ENCODE results near the gene ATP13A1.
A peak's percentile ranks its signal among the peaks of the same experiment; 100 is the strongest.
"Not testable (repeated sequence)": the region's sequence is repeated elsewhere in the genome, so short reads cannot be mapped to it uniquely, and the experiment has no call there.

Gene ATP13A1

GRCh38 chr19:19687090-19687489 lies 23.6 kb upstream of the ATP13A1 start:
- WGBS (ENCODE audit: insufficient coverage, insufficient read length), result no CpG with 5 or more reads among the region's 3 CpGs
- Histone ChIP-seq H3K4me1 (ENCODE audit: control insufficient read depth, insufficient read depth, low read length) (no peaks in the 10 kb centered on the region), H3K36me3 (ENCODE audit: control insufficient read depth, insufficient read depth, low read length) (no peaks in the 10 kb centered on the region), H3K9me3 (ENCODE audit: control insufficient read depth, insufficient read depth, low read length) (no peaks in the 10 kb centered on the region), H3K27me3 (ENCODE audit: control insufficient read depth, insufficient read depth, low read length) (no peaks in the 10 kb centered on the region), H3K4me3 (ENCODE audit: low read length) (no peak overlapping the region), H3K27ac (ENCODE audit: low read length) (no peak overlapping the region)
- no peak for DNase-seq (ENCODE audit: low read depth, low spot score)

GRCh38 chr19:19686580-19686979 lies 23.1 kb upstream of the ATP13A1 start:
- no CpG with 5 or more reads among the region's 6 CpGs for WGBS (ENCODE audit: insufficient coverage, insufficient read length)

GRCh38 chr19:19686119-19686518 lies 22.6 kb upstream of the ATP13A1 start:
- H3K4me3 ChIP-seq (ENCODE audit: low read length); H3K4me1 ChIP-seq (ENCODE audit: control insufficient read depth, insufficient read depth, low read length); H3K27me3 ChIP-seq (ENCODE audit: control insufficient read depth, insufficient read depth, low read length); DNase-seq (ENCODE audit: low read depth, low spot score); H3K36me3 ChIP-seq (ENCODE audit: control insufficient read depth, insufficient read depth, low read length); H3K9me3 ChIP-seq (ENCODE audit: control insufficient read depth, insufficient read depth, low read length); H3K27ac ChIP-seq (ENCODE audit: low read length): not testable (repeated sequence)
- no CpG with 5 or more reads among the region's 15 CpGs for WGBS (ENCODE audit: insufficient coverage, insufficient read length)

More at GRCh38 chr19:19686580-19686979, 23.1 kb upstream of the ATP13A1 start:
- Histone ChIP-seq H3K4me3 (ENCODE audit: low read length) (no peak overlapping the region), H3K27me3 (ENCODE audit: control insufficient read depth, insufficient read depth, low read length) (no peaks in the 10 kb centered on the region), H3K36me3 (ENCODE audit: control insufficient read depth, insufficient read depth, low read length) (no peaks in the 10 kb centered on the region), H3K9me3 (ENCODE audit: control insufficient read depth, insufficient read depth, low read length) (no peaks in the 10 kb centered on the region), H3K27ac (ENCODE audit: low read length) (no peak overlapping the region), H3K4me1 (ENCODE audit: control insufficient read depth, insufficient read depth, low read length) (no peaks in the 10 kb centered on the region)
- DNase-seq (ENCODE audit: low read depth, low spot score), result no peak

GRCh38 chr19:19679176-19680073 lies 15.9 kb upstream of the ATP13A1 start:
- no peaks in the 10 kb centered on the region for H3K4me1 ChIP-seq (ENCODE audit: control insufficient read depth, insufficient read depth, low read length)
- no peak overlapping the region for H3K27ac ChIP-seq (ENCODE audit: low read length)
- H3K9me3 ChIP-seq (ENCODE audit: control insufficient read depth, insufficient read depth, low read length), result no peaks in the 10 kb centered on the region
- no CpG with 5 or more reads among the region's 20 CpGs for WGBS (ENCODE audit: insufficient coverage, insufficient read length)
- DNase-seq (ENCODE audit: low read depth, low spot score), result no peak
- no peak overlapping the region for H3K4me3 ChIP-seq (ENCODE audit: low read length)
- no peaks in the 10 kb centered on the region; the same call in 1 of the 2 replicates for H3K27me3 ChIP-seq (ENCODE audit: control insufficient read depth, insufficient read depth, low read length)
- peaks cover 19% of the 10 kb centered on the region for H3K36me3 ChIP-seq (ENCODE audit: control insufficient read depth, insufficient read depth, low read length)

GRCh38 chr19:19677579-19677978 lies 14.1 kb upstream of the ATP13A1 start:
- no CpG with 5 or more reads among the region's 7 CpGs for WGBS (ENCODE audit: insufficient coverage, insufficient read length)

GRCh38 chr19:19674315-19674714 lies 10.8 kb upstream of the ATP13A1 start:
- no peak overlapping the region for H3K4me3 ChIP-seq (ENCODE audit: low read length)
- peaks cover 11% of the 10 kb centered on the region for H3K36me3 ChIP-seq (ENCODE audit: control insufficient read depth, insufficient read depth, low read length)
- WGBS (ENCODE audit: insufficient coverage, insufficient read length), result no CpG with 5 or more reads among the region's 6 CpGs
- no peak for DNase-seq (ENCODE audit: low read depth, low spot score)
- H3K27me3 ChIP-seq (ENCODE audit: control insufficient read depth, insufficient read depth, low read length), result no peaks in the 10 kb centered on the region; the same call in 1 of the 2 replicates
- no peaks in the 10 kb centered on the region; the same call in 1 of the 2 replicates for H3K4me1 ChIP-seq (ENCODE audit: control insufficient read depth, insufficient read depth, low read length)
- no peaks in the 10 kb centered on the region for H3K9me3 ChIP-seq (ENCODE audit: control insufficient read depth, insufficient read depth, low read length)
- H3K27ac ChIP-seq (ENCODE audit: low read length), result no peak overlapping the region

More at GRCh38 chr19:19677579-19677978, 14.1 kb upstream of the ATP13A1 start:
- no peak for DNase-seq (ENCODE audit: low read depth, low spot score)
- H3K27me3 ChIP-seq (ENCODE audit: control insufficient read depth, insufficient read depth, low read length), result no peaks in the 10 kb centered on the region; the same call in 1 of the 2 replicates
- no peak overlapping the region for H3K4me3 ChIP-seq (ENCODE audit: low read length)
- H3K27ac ChIP-seq (ENCODE audit: low read length), result no peak overlapping the region
- H3K4me1 ChIP-seq (ENCODE audit: control insufficient read depth, insufficient read depth, low read length), result no peaks in the 10 kb centered on the region
- no peaks in the 10 kb centered on the region for H3K9me3 ChIP-seq (ENCODE audit: control insufficient read depth, insufficient read depth, low read length)
- H3K36me3 ChIP-seq (ENCODE audit: control insufficient read depth, insufficient read depth, low read length), result peaks cover 19% of the 10 kb centered on the region

- no peak overlapping the region for H3K4me3 ChIP-seq (ENCODE audit: low read length)
- peaks cover 6% of the 10 kb centered on the region for H3K36me3 ChIP-seq (ENCODE audit: control insufficient read depth, insufficient read depth, low read length)
- no peaks in the 10 kb centered on the region for H3K9me3 ChIP-seq (ENCODE audit: control insufficient read depth, insufficient read depth, low read length)
- no peak for DNase-seq (ENCODE audit: low read depth, low spot score)
- H3K4me1 ChIP-seq (ENCODE audit: control insufficient read depth, insufficient read depth, low read length), result no peaks in the 10 kb centered on the region; the same call in 1 of the 2 replicates
- no CpG with 5 or more reads among the region's 3 CpGs for WGBS (ENCODE audit: insufficient coverage, insufficient read length)
- H3K27me3 ChIP-seq (ENCODE audit: control insufficient read depth, insufficient read depth, low read length), result no peaks in the 10 kb centered on the region
- H3K27ac ChIP-seq (ENCODE audit: low read length), result no peak overlapping the region
These were observed 9.3 kb upstream of the ATP13A1 start for GRCh38 chr19:19672816-19673215.

GRCh38 chr19:19670070-19670551 lies 6.6 kb upstream of the ATP13A1 start:
- Histone ChIP-seq H3K4me3 (ENCODE audit: low read length) (peak overlapping the region; percentile 86; the same call in 1 of the 2 replicates), H3K27me3 (ENCODE audit: control insufficient read depth, insufficient read depth, low read length) (no peaks in the 10 kb centered on the region), H3K9me3 (ENCODE audit: control insufficient read depth, insufficient read depth, low read length) (no peaks in the 10 kb centered on the region), H3K4me1 (ENCODE audit: control insufficient read depth, insufficient read depth, low read length) (no peaks in the 10 kb centered on the region; the same call in 1 of the 2 replicates), H3K36me3 (ENCODE audit: control insufficient read depth, insufficient read depth, low read length) (no peaks in the 10 kb centered on the region), H3K27ac (ENCODE audit: low read length) (no peak overlapping the region)
- no peak for DNase-seq (ENCODE audit: low read depth, low spot score)
- no CpG with 5 or more reads among the region's 10 CpGs for WGBS (ENCODE audit: insufficient coverage, insufficient read length)

GRCh38 chr19:19668230-19669012 lies 4.9 kb upstream of the ATP13A1 start, which contains the start of gene ZNF101:
Gene ZNF101 (plus strand): TSS chr19:19668839. CDS start chr19:19668964, 125 bp downstream.
- H3K36me3 ChIP-seq (ENCODE audit: control insufficient read depth, insufficient read depth, low read length), result no peaks in the 10 kb centered on the region
- no peaks in the 10 kb centered on the region for H3K9me3 ChIP-seq (ENCODE audit: control insufficient read depth, insufficient read depth, low read length)
- H3K27me3 ChIP-seq (ENCODE audit: control insufficient read depth, insufficient read depth, low read length), result no peaks in the 10 kb centered on the region
- DNase-seq (ENCODE audit: low read depth, low spot score), result peak; percentile 94
- no peaks in the 10 kb centered on the region; the same call in 1 of the 2 replicates for H3K4me1 ChIP-seq (ENCODE audit: control insufficient read depth, insufficient read depth, low read length)
- H3K27ac ChIP-seq (ENCODE audit: low read length), result no peak within 1 kb of the TSS
- H3K4me3 ChIP-seq (ENCODE audit: low read length), result peak within 1 kb of the TSS; percentile 86
- WGBS (ENCODE audit: insufficient coverage, insufficient read length), result no CpG with 5 or more reads among the region's 36 CpGs

- H3K4me3 ChIP-seq (ENCODE audit: low read length); DNase-seq (ENCODE audit: low read depth, low spot score); H3K36me3 ChIP-seq (ENCODE audit: control insufficient read depth, insufficient read depth, low read length); H3K4me1 ChIP-seq (ENCODE audit: control insufficient read depth, insufficient read depth, low read length); H3K27ac ChIP-seq (ENCODE audit: low read length); H3K9me3 ChIP-seq (ENCODE audit: control insufficient read depth, insufficient read depth, low read length); H3K27me3 ChIP-seq (ENCODE audit: control insufficient read depth, insufficient read depth, low read length): not testable (repeated sequence)
- WGBS (ENCODE audit: insufficient coverage, insufficient read length), result no CpG with 5 or more reads among the region's 22 CpGs
These were observed 2.0 kb upstream of the ATP13A1 start for GRCh38 chr19:19665420-19665948.

All from iPS DF 6.9 (cell line).